GM23338 (cell line): ENCODE data around the gene ALOX15. TPM values are rescaled to one million over a fixed set of nuclear protein-coding genes. Genes with fewer than 3 reads are reported as not detected.

Experiments
- ATAC-seq: fragments of 200-7000 bp; cut with Tn5 transposase; 3 replicates; pipeline ENCODE4 v1.9.1; 2020
- DNase-seq: peaks from one replicate; pipeline ENCODE4 v3.0.0-alpha.2; 2015; ENCODE audit warnings: low spot score
- H2AFZ ChIP-seq: fragments of 200-600 bp; sonication (generic); 2 replicates; pipeline ENCODE4 v1.8.0; 2016; ENCODE audit warnings: antibody characterized with exemption, mild to moderate bottlenecking, moderate library complexity
- H3F3A ChIP-seq: fragments of 200-600 bp; sonication (generic); replicated peaks from 2 replicates; pipeline ENCODE4 v1.8.0; 2017; ENCODE audit warnings: antibody characterized with exemption, mixed run types, low read depth
- H3K27ac ChIP-seq: fragments of 200-600 bp; sonication (generic); 2 replicates; pipeline ENCODE4 v1.6.1; 2016; ENCODE audit warnings: low read depth
- H3K27me3 ChIP-seq: fragments of 200-600 bp; sonication (generic); 2 replicates; pipeline ENCODE4 v1.8.0; 2016; ENCODE audit warnings: mild to moderate bottlenecking, mixed run types, moderate library complexity; ENCODE audit not compliant: insufficient read depth
- H3K36me3 ChIP-seq: fragments of 200-600 bp; sonication (generic); 2 replicates; pipeline ENCODE4 v1.8.0; 2016; ENCODE audit warnings: mild to moderate bottlenecking; ENCODE audit not compliant: insufficient read depth
- H3K4me1 ChIP-seq: fragments of 200-600 bp; sonication (generic); 2 replicates; pipeline ENCODE4 v1.8.0; 2016; ENCODE audit warnings: mild to moderate bottlenecking, moderate library complexity; ENCODE audit not compliant: insufficient read depth
- H3K4me2 ChIP-seq: fragments of 200-600 bp; sonication (generic); 2 replicates; pipeline ENCODE4 v1.7.1; 2017; ENCODE audit warnings: mixed run types
- H3K4me3 ChIP-seq: fragments of 200-600 bp; sonication (generic); 2 replicates; pipeline ENCODE4 v1.6.1; 2016; ENCODE audit warnings: mixed run types
- H3K79me2 ChIP-seq: fragments of 200-600 bp; sonication (generic); replicated peaks from 2 replicates; pipeline ENCODE4 v1.8.0; 2017; ENCODE audit warnings: mild to moderate bottlenecking; ENCODE audit not compliant: insufficient read depth
- H3K9me2 ChIP-seq: fragments of 200-600 bp; sonication (generic); 2 replicates; pipeline ENCODE4 v1.8.0; 2017; ENCODE audit not compliant: insufficient read depth
- H4K20me1 ChIP-seq: fragments of 200-600 bp; sonication (generic); replicated peaks from 2 replicates; pipeline ENCODE4 v1.8.0; 2017; ENCODE audit warnings: mild to moderate bottlenecking; ENCODE audit not compliant: insufficient read depth
- H3K27ac Mint-ChIP-seq: 2 replicates; pipeline ENCODE4 v1.8.0; 2020; ENCODE audit warnings: inconsistent platforms, mild to moderate bottlenecking, moderate library complexity, mixed read lengths
- H3K27me3 Mint-ChIP-seq: 3 replicates; pipeline ENCODE4 v1.8.0; 2022; ENCODE audit warnings: low read depth, mild to moderate bottlenecking, moderate library complexity, mixed read lengths, inconsistent platforms; ENCODE audit not compliant: insufficient read depth, poor library complexity
- H3K36me3 Mint-ChIP-seq: 3 replicates; pipeline ENCODE4 v1.8.0; 2021; ENCODE audit warnings: low read depth, mild to moderate bottlenecking, inconsistent platforms, moderate library complexity, mixed read lengths
- H3K4me1 Mint-ChIP-seq: 3 replicates; pipeline ENCODE4 v1.8.0; 2020; ENCODE audit warnings: mild to moderate bottlenecking, inconsistent platforms, mixed read lengths
- H3K4me3 Mint-ChIP-seq: 3 replicates; pipeline ENCODE4 v1.8.0; 2021; ENCODE audit warnings: moderate library complexity, mild to moderate bottlenecking, inconsistent platforms, mixed read lengths
- H3K9me3 Mint-ChIP-seq: 3 replicates; pipeline ENCODE4 v1.8.0; 2020; ENCODE audit warnings: moderate library complexity, mild to moderate bottlenecking, inconsistent platforms, mixed read lengths
- CREB1 ChIP-seq: fragments of 250-450 bp; sonication (Bioruptor Pico); IDR thresholded peaks from 2 replicates; pipeline ENCODE4 v1.5.0; 2020; ENCODE audit warnings: low read depth, mild to moderate bottlenecking, moderate library complexity
- EZH2 ChIP-seq: fragments of 200-600 bp; sonication (generic); IDR thresholded peaks from one replicate; pipeline ENCODE4 v1.8.0; 2017; ENCODE audit warnings: antibody characterized with exemption, mild to moderate bottlenecking, low read depth; ENCODE audit not compliant: unreplicated experiment
- EZH2phosphoT487 ChIP-seq: fragments of 200-600 bp; sonication (generic); IDR thresholded peaks from one replicate; pipeline ENCODE4 v1.8.1; 2018; ENCODE audit warnings: antibody characterized with exemption; ENCODE audit not compliant: unreplicated experiment
- JUNB ChIP-seq: IDR thresholded peaks from one replicate; pipeline ENCODE4 v1.6.1; 2016; ENCODE audit warnings: antibody characterized with exemption; ENCODE audit not compliant: unreplicated experiment
- NANOG ChIP-seq: IDR thresholded peaks from 2 replicates; pipeline ENCODE4 v1.6.1; 2016; ENCODE audit warnings: antibody characterized with exemption, borderline replicate concordance
- STAT1 ChIP-seq: IDR thresholded peaks from one replicate; pipeline ENCODE4 v1.6.1; 2016; ENCODE audit warnings: antibody characterized with exemption; ENCODE audit not compliant: unreplicated experiment
- polyA plus RNA-seq: library from polyadenylated mRNA; unstranded; fragments of >200 nt; fragmentation: Nextera tagmentation; extraction: Ambion mirVana; gene quantifications from 2 replicates; pipeline ENCODE4 v1.2.1, GENCODE V29; 2016
- total RNA-seq: library from RNA; depleted of rRNA; stranded (reverse); fragments of >200 nt; shearing (Covaris generic); gene quantifications from 2 replicates; pipeline ENCODE4 v1.2.3, GENCODE V29; 2014
- TF ChIP-seq, protein P1 (sequence below), 2 experiments: fragments of 200-600 bp in 1 of 2; sonication (generic) in 1 of 2; conservative IDR thresholded peaks; 2 replicates each; pipeline versions ENCODE4 v1.5.1 to v1.6.1; 2016 to 2017; ENCODE audit warnings: antibody characterized with exemption in 2 of 2, low read depth in 2 of 2, mild to moderate bottlenecking in 2 of 2, moderate library complexity in 1 of 2
- TF ChIP-seq, protein P2 (sequence below): fragments of 250-450 bp; sonication (Bioruptor Pico); IDR thresholded peaks from 2 replicates; pipeline ENCODE4 v1.5.0; 2020; ENCODE audit warnings: mild to moderate bottlenecking, moderate library complexity
- TF ChIP-seq, protein P3 (sequence below): IDR thresholded peaks from 2 replicates; pipeline ENCODE4 v1.6.1; 2016; ENCODE audit warnings: antibody characterized with exemption

Gene ALOX15
- total and polyA plus RNA-seq, 2 experiments from 2014 or later = 1.2 to 1.4 TPM

DNA sequence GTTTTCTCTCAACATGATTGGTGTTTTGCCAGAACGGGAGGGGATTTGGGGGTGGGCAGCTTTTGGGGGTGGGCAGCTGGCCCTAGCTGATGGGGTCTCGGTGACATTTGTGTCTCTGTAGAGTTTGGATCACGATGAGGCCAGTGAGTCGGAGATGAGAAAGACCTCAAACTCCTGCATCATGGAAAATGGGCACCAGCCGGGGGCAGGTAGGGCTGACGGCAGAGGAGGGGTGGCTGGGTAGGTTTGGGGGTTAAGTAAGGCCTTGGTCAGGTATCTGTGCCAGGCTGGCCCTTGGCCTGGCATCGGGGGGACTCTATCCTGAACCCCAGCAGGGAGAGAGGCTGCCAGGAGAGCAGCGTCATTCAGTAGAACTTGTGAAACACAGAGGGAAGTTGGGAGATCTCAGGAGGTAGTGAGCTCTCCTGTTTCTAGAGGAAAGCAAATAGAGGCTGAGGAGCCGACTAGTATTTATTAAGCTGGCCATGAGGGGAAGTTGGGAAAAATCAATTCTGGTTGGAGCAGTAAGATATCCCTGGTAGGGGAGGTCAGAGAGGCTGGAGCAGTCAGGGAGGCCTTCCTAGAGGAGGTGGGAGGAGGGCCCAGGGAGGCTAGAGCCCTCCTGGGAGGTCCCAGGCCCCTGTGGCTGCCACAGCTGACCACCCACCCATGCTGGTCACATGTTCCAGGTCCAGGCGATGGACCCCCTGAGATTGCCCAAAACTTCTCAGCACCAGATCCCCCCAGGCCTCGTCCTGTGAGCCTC, 49.1 kb downstream of the ALOX15 start:
- Histone ChIP-seq H3K27me3 (no peaks in the 10 kb centered on the region), H3K27ac (no peak overlapping the region), H3K4me2 (no peak overlapping the region), H3K4me3 (no peak overlapping the region), H2AFZ (no peak overlapping the region), H3F3A (no peaks in the 10 kb centered on the region), H3K9me2 (no peaks in the 10 kb centered on the region), H3K4me1 (peaks cover 5% of the 10 kb centered on the region; the same call in 1 of the 2 replicates), H4K20me1 (no peaks in the 10 kb centered on the region), H3K36me3 (no peaks in the 10 kb centered on the region), H3K79me2 (no peaks in the 10 kb centered on the region)
- H3K27ac Mint-ChIP-seq = no peak overlapping the region
- H3K9me3 Mint-ChIP-seq = no peaks in the 10 kb centered on the region
- ATAC-seq (no peak), DNase-seq (no peak)
- peaks cover 14% of the 10 kb centered on the region for H3K4me1 Mint-ChIP-seq
- H3K27me3 Mint-ChIP-seq = peaks cover 17% of the 10 kb centered on the region
- no peak for TF ChIP-seq JUNB
- TF ChIP-seq EZH2phosphoT487 = no peak
- TF ChIP-seq, protein P1, sequence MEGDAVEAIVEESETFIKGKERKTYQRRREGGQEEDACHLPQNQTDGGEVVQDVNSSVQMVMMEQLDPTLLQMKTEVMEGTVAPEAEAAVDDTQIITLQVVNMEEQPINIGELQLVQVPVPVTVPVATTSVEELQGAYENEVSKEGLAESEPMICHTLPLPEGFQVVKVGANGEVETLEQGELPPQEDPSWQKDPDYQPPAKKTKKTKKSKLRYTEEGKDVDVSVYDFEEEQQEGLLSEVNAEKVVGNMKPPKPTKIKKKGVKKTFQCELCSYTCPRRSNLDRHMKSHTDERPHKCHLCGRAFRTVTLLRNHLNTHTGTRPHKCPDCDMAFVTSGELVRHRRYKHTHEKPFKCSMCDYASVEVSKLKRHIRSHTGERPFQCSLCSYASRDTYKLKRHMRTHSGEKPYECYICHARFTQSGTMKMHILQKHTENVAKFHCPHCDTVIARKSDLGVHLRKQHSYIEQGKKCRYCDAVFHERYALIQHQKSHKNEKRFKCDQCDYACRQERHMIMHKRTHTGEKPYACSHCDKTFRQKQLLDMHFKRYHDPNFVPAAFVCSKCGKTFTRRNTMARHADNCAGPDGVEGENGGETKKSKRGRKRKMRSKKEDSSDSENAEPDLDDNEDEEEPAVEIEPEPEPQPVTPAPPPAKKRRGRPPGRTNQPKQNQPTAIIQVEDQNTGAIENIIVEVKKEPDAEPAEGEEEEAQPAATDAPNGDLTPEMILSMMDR (conservative IDR thresholded peaks at IDR 0.05; ENCODE audit: low read depth in 2 of 2) = no peak
- H3K4me3 Mint-ChIP-seq = no peak overlapping the region
- H3K36me3 Mint-ChIP-seq = no peaks in the 10 kb centered on the region

DNA sequence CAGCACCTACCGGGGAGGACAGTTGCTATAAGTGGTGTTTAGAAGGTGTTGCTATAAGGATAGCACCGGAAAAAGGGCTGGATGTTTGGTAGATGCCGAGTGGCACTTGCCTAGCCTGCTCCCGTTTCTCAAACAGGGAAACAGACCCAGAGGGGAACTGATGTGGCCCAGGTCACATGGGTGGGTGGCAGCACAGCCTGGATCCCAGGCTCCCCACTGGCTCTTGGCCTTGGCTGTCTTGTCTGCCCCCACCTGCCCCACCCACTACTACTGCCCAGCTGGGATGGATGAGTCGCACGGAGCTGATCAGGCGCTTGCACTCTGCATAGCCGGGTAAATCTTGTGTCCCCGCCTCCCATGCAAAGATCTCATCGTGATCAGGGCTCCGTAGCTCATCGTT, 49.9 kb downstream of the ALOX15 start:
- Mint-ChIP-seq H3K27ac (no peak overlapping the region), H3K27me3 (peaks cover 22% of the 10 kb centered on the region), H3K4me1 (peaks cover 14% of the 10 kb centered on the region), H3K36me3 (no peaks in the 10 kb centered on the region), H3K4me3 (no peak overlapping the region), H3K9me3 (no peaks in the 10 kb centered on the region)
- no peaks in the 10 kb centered on the region for H3K36me3 ChIP-seq
- no peak for TF ChIP-seq EZH2
- TF ChIP-seq NANOG = no peak
- no peak for TF ChIP-seq EZH2phosphoT487
- TF ChIP-seq, protein P2, sequence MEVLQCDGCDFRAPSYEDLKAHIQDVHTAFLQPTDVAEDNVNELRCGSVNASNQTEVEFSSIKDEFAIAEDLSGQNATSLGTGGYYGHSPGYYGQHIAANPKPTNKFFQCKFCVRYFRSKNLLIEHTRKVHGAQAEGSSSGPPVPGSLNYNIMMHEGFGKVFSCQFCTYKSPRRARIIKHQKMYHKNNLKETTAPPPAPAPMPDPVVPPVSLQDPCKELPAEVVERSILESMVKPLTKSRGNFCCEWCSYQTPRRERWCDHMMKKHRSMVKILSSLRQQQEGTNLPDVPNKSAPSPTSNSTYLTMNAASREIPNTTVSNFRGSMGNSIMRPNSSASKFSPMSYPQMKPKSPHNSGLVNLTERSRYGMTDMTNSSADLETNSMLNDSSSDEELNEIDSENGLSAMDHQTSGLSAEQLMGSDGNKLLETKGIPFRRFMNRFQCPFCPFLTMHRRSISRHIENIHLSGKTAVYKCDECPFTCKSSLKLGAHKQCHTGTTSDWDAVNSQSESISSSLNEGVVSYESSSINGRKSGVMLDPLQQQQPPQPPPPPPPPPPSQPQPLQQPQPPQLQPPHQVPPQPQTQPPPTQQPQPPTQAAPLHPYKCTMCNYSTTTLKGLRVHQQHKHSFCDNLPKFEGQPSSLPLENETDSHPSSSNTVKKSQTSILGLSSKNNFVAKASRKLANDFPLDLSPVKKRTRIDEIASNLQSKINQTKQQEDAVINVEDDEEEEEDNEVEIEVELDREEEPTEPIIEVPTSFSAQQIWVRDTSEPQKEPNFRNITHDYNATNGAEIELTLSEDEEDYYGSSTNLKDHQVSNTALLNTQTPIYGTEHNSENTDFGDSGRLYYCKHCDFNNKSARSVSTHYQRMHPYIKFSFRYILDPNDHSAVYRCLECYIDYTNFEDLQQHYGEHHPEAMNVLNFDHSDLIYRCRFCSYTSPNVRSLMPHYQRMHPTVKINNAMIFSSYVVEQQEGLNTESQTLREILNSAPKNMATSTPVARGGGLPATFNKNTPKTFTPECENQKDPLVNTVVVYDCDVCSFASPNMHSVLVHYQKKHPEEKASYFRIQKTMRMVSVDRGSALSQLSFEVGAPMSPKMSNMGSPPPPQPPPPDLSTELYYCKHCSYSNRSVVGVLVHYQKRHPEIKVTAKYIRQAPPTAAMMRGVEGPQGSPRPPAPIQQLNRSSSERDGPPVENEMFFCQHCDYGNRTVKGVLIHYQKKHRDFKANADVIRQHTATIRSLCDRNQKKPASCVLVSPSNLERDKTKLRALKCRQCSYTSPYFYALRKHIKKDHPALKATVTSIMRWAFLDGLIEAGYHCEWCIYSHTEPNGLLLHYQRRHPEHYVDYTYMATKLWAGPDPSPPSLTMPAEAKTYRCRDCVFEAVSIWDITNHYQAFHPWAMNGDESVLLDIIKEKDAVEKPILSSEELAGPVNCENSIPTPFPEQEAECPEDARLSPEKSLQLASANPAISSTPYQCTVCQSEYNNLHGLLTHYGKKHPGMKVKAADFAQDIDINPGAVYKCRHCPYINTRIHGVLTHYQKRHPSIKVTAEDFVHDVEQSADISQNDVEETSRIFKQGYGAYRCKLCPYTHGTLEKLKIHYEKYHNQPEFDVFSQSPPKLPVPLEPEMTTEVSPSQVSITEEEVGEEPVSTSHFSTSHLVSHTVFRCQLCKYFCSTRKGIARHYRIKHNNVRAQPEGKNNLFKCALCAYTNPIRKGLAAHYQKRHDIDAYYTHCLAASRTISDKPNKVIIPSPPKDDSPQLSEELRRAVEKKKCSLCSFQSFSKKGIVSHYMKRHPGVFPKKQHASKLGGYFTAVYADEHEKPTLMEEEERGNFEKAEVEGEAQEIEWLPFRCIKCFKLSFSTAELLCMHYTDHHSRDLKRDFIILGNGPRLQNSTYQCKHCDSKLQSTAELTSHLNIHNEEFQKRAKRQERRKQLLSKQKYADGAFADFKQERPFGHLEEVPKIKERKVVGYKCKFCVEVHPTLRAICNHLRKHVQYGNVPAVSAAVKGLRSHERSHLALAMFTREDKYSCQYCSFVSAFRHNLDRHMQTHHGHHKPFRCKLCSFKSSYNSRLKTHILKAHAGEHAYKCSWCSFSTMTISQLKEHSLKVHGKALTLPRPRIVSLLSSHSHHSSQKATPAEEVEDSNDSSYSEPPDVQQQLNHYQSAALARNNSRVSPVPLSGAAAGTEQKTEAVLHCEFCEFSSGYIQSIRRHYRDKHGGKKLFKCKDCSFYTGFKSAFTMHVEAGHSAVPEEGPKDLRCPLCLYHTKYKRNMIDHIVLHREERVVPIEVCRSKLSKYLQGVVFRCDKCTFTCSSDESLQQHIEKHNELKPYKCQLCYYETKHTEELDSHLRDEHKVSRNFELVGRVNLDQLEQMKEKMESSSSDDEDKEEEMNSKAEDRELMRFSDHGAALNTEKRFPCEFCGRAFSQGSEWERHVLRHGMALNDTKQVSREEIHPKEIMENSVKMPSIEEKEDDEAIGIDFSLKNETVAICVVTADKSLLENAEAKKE (CRISPR knock-in tag) = no peak
- TF ChIP-seq, protein P3, sequence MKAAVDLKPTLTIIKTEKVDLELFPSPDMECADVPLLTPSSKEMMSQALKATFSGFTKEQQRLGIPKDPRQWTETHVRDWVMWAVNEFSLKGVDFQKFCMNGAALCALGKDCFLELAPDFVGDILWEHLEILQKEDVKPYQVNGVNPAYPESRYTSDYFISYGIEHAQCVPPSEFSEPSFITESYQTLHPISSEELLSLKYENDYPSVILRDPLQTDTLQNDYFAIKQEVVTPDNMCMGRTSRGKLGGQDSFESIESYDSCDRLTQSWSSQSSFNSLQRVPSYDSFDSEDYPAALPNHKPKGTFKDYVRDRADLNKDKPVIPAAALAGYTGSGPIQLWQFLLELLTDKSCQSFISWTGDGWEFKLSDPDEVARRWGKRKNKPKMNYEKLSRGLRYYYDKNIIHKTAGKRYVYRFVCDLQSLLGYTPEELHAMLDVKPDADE = no peak
- TF ChIP-seq CREB1 = no peak
- TF ChIP-seq STAT1 = no peak
- no peak overlapping the region for H3K4me3 ChIP-seq
- no peaks in the 10 kb centered on the region for H3F3A ChIP-seq
- no peaks in the 10 kb centered on the region for H4K20me1 ChIP-seq
- H2AFZ ChIP-seq = no peak overlapping the region
- ATAC-seq = no peak
- no peaks in the 10 kb centered on the region for H3K9me2 ChIP-seq
- H3K27me3 ChIP-seq = no peaks in the 10 kb centered on the region
- no peak for DNase-seq
- no peak overlapping the region for H3K27ac ChIP-seq
- H3K4me1 ChIP-seq = peaks cover 5% of the 10 kb centered on the region; the same call in 1 of the 2 replicates
- H3K4me2 ChIP-seq = no peak overlapping the region
- no peaks in the 10 kb centered on the region for H3K79me2 ChIP-seq
